Thymus (tissue), 11 donors: ENCODE results near the gene SLIT1. TPM values are rescaled to one million over a fixed set of nuclear protein-coding genes. Genes with fewer than 3 reads are reported as not detected.
"Not testable (repeated sequence)": the region's sequence is repeated elsewhere in the genome, so short reads cannot be mapped to it uniquely, and the experiment has no call there.

Source experiments
- DNase-seq, 9 donors: peaks; one replicate each; pipeline ENCODE4 v3.0.0-alpha.2; 2013; ENCODE audit warnings: low spot score in 9 of 9, low read depth in 6 of 9, missing footprints in 1 of 9
- H3K27ac ChIP-seq, 2 donors: one replicate each; pipeline ENCODE4 v1.5.1; 2013; ENCODE audit warnings: control low read depth in 1 of 2, low read depth in 1 of 2, low read length in 1 of 2, mild to moderate bottlenecking in 1 of 2, moderate library complexity in 1 of 2
- H3K27me3 ChIP-seq, 2 donors: one replicate each; pipeline ENCODE4 v1.5.1; 2013; ENCODE audit warnings: low read length in 1 of 2; ENCODE audit not compliant: control insufficient read depth in 2 of 2, insufficient read depth in 1 of 2
- H3K36me3 ChIP-seq, 2 donors: one replicate each; pipeline ENCODE4 v1.5.1; 2013; ENCODE audit warnings: low read length in 1 of 2, mild to moderate bottlenecking in 1 of 2, moderate library complexity in 1 of 2; ENCODE audit not compliant: control insufficient read depth in 2 of 2, insufficient read depth in 2 of 2
- H3K4me1 ChIP-seq, 2 donors: one replicate each; pipeline ENCODE4 v1.5.1; 2013; ENCODE audit warnings: low read length in 2 of 2; ENCODE audit not compliant: control insufficient read depth in 2 of 2, insufficient read depth in 2 of 2
- H3K4me3 ChIP-seq, 2 donors: one replicate each; pipeline ENCODE4 v1.5.1; 2013; ENCODE audit warnings: low read length in 2 of 2, control low read depth in 1 of 2, mild to moderate bottlenecking in 1 of 2
- H3K9me3 ChIP-seq, 2 donors: one replicate each; pipeline ENCODE4 v1.5.1; 2013; ENCODE audit warnings: low read length in 1 of 2, mild to moderate bottlenecking in 1 of 2; ENCODE audit not compliant: control insufficient read depth in 2 of 2, insufficient read depth in 1 of 2
- WGBS: extraction: QIAGEN DNeasy Blood & Tissue Kit; methylation state at CpG from one replicate; pipeline ENCODE4 v1.1.7; 2013; 5-methylcytosine and 5-hydroxymethylcytosine counted together
- polyA plus RNA-seq: library from polyadenylated mRNA; stranded (reverse); fragments of 200-250 nt; gene quantifications from one replicate; pipeline ENCODE4 v1.2.3, GENCODE V29; 2013
- total RNA-seq: library from RNA; stranded (reverse); fragments of 120-200 nt; gene quantifications from one replicate; pipeline ENCODE4 v1.2.4, GENCODE V29; 2013
- donor health status: healthy.

SLIT1 gene
- total and polyA plus RNA-seq, 2 donors: 1.0 to 5.9 TPM

DNA sequence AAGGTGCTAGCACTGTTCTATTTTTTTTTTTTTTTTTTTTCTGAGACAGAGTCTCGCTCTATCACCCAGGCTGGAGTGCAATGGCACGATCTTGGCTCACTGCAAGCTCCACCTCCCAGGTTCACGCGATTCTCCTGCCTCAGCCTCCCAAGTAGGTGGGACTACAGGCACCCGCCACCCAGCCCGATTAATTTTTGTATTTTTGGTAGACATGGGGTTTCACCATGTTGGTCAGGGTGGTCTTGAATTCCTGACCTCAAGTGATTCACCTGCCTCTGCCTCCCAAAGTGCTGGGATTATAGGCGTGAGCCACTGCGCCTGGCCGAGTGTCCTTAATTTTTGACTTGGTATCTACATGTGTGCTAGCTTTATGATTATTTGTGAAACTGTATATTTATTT is 151.9 kb downstream of the SLIT1 start:
- not testable (repeated sequence) for H3K27me3 ChIP-seq, DNase-seq, H3K4me1 ChIP-seq, H3K27ac ChIP-seq, H3K4me3 ChIP-seq, H3K9me3 ChIP-seq
- H3K36me3 ChIP-seq: peaks cover 0 to 57% of the 10 kb centered on the region in 2 donors
- 97% methylated on average over 9 of the region's 9 CpGs for WGBS

DNA sequence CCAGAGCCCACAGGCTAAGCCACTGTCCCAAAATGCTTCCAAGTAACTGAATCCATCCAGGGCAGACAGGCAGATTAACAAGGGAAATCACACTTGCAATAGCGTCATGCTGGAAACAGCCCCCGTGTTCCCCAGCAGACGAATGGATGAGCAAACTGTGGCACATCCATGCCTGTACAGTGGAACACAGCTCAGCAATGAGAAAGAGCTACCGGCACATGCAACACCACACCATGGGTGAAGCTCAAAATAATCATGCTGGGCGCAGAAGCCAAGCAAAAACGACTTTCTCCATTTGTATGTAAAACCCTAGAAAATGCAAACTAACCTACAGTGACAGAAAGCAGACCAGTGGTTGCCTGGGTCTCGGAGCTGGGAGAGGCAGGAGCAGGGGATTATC is 153.1 kb downstream of the SLIT1 start:
- no peaks in the 10 kb centered on the region for H3K9me3 ChIP-seq
- no peak overlapping the region for H3K4me3 ChIP-seq
- peaks cover 0 to 63% of the 10 kb centered on the region in 2 donors for H3K36me3 ChIP-seq
- no peak overlapping the region for H3K27ac ChIP-seq
- peaks cover 0 to 3% of the 10 kb centered on the region in 2 donors for H3K4me1 ChIP-seq
- DNase-seq: no peak
- 80% methylated on average over 7 of the region's 7 CpGs for WGBS
- H3K27me3 ChIP-seq: no peaks in the 10 kb centered on the region

DNA sequence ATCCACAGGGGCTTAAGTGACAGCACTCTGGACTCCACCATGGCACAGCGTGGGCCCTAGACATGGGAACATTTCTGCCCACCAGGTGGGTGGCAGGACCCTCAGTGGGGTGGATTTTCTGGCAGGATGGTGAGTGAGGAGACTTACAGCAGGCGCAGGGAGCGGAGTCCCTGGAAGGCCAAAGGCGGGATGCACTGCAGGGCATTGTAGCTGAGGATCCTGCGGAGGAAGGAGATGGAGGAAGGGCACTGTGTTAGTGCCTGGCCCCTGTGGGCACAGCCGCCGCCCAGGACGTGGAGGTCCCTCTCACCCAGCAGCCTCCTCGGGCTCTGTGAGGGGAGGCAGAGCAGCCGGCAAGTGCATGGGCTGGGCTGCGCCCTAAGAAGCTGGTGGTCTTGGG is 154.3 kb downstream of the SLIT1 start:
- Histone ChIP-seq H3K36me3 (peaks cover 0 to 61% of the 10 kb centered on the region in 2 donors), H3K27me3 (no peaks in the 10 kb centered on the region), H3K4me3 (no peak overlapping the region), H3K9me3 (no peaks in the 10 kb centered on the region), H3K27ac (no peak overlapping the region), H3K4me1 (no peaks in the 10 kb centered on the region)
- WGBS: 97% methylated on average over 11 of the region's 11 CpGs
- DNase-seq: no peak

DNA sequence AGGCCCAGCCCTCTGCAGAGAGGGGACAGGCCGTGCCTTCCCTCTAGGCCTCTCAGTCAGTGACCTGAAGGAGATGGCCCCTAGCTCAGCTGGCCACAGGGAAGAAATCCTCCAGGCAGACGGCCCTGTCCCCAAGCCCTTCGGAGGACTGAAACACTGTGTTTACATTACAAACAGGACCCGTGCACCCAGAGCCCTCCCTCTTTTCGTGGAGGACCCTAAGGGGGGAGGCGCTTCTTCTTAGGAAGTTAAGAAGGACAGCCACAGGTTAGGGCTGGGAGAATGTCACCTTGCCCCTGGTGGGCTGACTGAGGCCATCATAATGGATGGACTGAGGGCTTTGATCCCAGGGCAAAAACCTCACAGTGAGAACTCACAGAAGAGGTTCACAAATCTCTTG is 154.9 kb downstream of the SLIT1 start:
- H3K4me1 ChIP-seq: no peaks in the 10 kb centered on the region
- H3K4me3 ChIP-seq: no peak overlapping the region
- no peak for DNase-seq
- no peak overlapping the region for H3K27ac ChIP-seq
- H3K36me3 ChIP-seq: peaks cover 0 to 56% of the 10 kb centered on the region in 2 donors
- no peaks in the 10 kb centered on the region for H3K27me3 ChIP-seq
- WGBS: 96% methylated on average over 6 of the region's 6 CpGs
- no peaks in the 10 kb centered on the region for H3K9me3 ChIP-seq

DNA sequence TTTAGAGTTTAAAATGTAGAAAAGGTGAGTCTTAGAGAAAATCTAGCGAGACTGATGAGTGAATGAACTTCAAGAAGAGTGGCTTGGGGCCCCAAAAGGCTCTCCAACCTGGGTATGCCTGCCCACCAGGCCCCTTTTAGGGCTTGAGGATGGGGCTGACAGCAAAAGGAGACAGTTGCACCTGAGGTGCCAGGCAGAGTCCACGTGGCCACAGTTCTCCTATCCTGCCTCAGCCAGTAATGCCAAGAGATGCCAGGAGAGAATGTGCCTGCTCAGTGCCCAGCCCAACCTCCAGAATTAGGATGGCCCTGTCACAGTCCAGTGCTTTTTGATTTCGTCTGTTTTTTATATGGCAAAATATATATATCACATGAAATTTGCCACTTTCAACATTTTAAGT is 156.5 kb downstream of the SLIT1 start:
- Histone ChIP-seq H3K9me3 (no peaks in the 10 kb centered on the region), H3K4me1 (no peaks in the 10 kb centered on the region), H3K27me3 (no peaks in the 10 kb centered on the region), H3K36me3 (peaks cover 0 to 52% of the 10 kb centered on the region in 2 donors), H3K4me3 (no peak overlapping the region), H3K27ac (no peak overlapping the region)
- no peak for DNase-seq
- 92% methylated on average over 3 of the region's 3 CpGs for WGBS

DNA sequence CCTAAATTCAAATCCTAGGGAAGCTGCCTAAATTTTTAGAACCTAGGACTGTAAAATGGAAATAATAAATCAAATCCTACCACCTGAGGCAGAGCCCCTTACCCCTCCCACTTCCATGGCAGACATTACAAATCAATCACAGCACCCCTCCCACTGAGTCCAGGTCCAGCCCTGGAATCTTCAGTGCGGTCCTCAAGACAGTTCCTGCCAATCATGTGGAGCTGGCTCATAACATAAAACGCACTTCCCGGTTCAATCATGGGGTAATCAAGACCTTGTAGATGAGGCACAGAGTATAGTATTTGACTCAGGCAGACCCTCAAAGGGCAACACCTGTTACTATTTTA is 157.0 kb downstream of the SLIT1 start:
- DNase-seq: no peak
- Histone ChIP-seq H3K4me1 (no peaks in the 10 kb centered on the region), H3K36me3 (peaks cover 0 to 50% of the 10 kb centered on the region in 2 donors), H3K27ac (no peak overlapping the region), H3K4me3 (no peak overlapping the region), H3K27me3 (no peaks in the 10 kb centered on the region), H3K9me3 (no peaks in the 10 kb centered on the region)
- WGBS: 97% methylated on average over 3 of the region's 3 CpGs

DNA sequence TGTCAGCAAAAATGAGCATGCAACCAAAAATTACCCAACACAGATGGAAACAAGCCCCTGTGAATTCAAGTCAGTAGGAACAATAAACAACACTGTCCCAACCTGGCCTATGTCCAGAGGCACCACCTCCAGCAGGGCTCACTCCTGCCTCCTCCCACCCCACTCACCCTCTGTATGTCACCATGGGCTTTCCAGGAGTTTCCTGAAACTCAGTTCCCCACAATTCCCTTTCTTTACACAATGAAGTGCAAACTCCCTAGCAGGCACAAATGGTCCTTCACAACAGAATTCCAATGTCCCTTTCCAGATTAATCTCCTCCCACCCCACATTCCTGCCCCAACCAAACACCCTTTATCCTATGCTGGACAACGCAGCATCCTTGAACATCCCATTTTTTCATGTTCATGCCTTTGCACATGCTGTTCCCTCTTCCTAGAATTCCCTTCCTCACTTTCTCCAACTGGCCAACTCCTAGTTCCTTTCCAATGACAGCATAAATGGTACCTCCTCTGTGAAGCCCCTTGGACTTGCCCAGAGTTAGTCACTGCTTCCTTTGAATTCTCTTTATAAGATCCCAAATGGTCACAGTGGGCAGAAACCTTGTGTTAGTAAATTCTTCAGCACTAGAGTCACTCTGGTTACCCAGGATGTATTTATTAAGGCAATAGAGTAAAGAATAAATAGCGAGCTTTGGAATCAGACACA is 157.5 kb downstream of the SLIT1 start:
- WGBS: 98% methylated on average over 2 of the region's 2 CpGs
- H3K9me3 ChIP-seq: no peaks in the 10 kb centered on the region
- no peaks in the 10 kb centered on the region for H3K27me3 ChIP-seq
- H3K4me1 ChIP-seq: no peaks in the 10 kb centered on the region
- peaks cover 0 to 50% of the 10 kb centered on the region in 2 donors for H3K36me3 ChIP-seq
- DNase-seq: no peak
- no peak overlapping the region for H3K27ac ChIP-seq
- H3K4me3 ChIP-seq: no peak overlapping the region

DNA sequence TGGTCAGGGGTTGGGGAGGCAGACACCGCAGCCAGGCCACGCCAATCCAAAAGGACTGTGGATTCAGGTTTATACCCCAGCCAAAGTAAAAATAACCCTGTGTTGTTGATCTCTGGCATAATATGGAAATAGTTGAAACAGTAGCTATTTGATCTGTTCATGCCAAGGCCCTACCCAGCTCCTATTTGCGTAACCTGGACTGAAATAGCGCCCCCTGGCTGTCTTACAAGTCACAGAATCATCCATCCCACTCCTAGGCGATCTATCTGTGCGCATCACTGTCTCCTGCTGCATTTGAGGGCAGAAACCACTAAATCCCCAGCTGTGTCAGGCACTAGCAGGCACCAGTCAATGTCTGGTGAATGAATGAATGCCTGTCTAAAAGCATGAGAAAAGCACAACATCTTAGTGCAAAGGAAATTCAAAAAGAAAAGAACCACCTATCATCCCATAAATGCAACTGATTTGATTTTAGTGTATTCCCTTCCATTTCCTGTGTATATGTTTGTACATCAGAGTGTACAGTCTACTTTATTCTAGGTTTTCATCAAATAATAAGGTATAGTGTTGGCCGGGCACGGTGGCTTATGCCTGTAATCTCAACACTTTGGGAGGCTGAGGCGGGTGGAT is 160.0 kb downstream of the SLIT1 start:
- H3K27ac ChIP-seq: no peak overlapping the region
- H3K36me3 ChIP-seq: peaks cover 0 to 48% of the 10 kb centered on the region in 2 donors
- H3K4me3 ChIP-seq: no peak overlapping the region
- no peaks in the 10 kb centered on the region for H3K9me3 ChIP-seq
- DNase-seq: peak in 8 of 9 donors; percentile 25 to 72 (median 36)
- 77% methylated on average over 9 of the region's 9 CpGs for WGBS
- no peaks in the 10 kb centered on the region for H3K4me1 ChIP-seq
- H3K27me3 ChIP-seq: no peaks in the 10 kb centered on the region

DNA sequence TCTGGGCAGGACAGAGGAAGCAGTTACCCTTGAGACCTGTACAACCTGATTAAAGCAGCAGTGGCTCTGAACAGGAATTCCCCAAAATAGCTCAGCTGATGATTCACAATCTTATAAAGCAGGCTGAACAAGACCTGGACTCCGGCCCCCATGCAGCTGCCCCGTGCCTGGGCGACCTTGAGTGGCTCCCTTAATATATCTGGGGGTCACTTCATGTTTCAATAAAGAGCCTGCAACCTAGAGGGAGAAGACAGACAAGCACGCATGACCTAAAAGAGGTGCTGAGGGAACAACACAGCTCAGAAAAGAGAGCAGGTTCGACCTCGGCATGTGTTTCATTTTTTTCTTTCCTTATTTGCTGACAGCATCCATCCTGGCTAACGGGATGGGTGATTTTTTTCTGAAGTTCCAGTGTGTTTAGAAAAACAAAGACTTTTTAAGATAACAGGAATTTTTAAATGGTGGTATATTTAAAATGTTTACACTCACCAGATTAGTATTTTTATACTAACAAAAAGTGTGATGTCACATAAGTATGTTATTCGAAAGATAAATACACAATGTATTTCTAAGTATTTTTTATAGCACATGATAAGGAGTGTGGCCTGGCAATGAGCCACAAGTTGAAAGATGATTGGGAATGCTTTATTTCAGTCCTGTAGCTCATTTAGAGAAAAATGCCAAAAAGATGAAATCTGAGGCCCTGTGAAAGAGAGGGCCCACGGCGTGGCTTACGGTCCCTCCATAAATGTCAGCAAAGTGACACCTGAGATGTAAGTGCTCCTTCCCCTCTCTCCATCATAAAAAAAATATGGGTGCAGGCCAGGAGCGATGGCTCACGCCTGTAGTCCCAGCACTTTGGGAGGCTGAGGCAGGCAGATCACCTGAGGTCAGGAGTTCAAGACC is 161.3 kb downstream of the SLIT1 start:
- H3K4me1 ChIP-seq: no peaks in the 10 kb centered on the region
- 75% methylated on average over 13 of the region's 13 CpGs for WGBS
- DNase-seq: no peak
- H3K27ac ChIP-seq: peak overlapping the region in 1 of 2 donors; percentile 49
- peaks cover 0 to 43% of the 10 kb centered on the region in 2 donors for H3K36me3 ChIP-seq
- no peaks in the 10 kb centered on the region for H3K9me3 ChIP-seq
- H3K4me3 ChIP-seq: no peak overlapping the region
- H3K27me3 ChIP-seq: no peaks in the 10 kb centered on the region
